K562 (cell line): Measurements from ENCODE around the gene PTPRM. TPM values are rescaled to one million over a fixed set of nuclear protein-coding genes. Genes with fewer than 3 reads are reported as not detected.

Experiments
- ATAC-seq: fragments of 200-7000 bp; cut with Tn5 transposase; 3 replicates; pipeline ENCODE4 v1.9.1; 2020; ENCODE audit warnings: moderate library complexity
- BruUV-seq: library from RNA; stranded (reverse); fragments of 400-500 nt; replicated peaks from 2 replicates; lab custom pipeline; 2021; lab: Mats Ljungman, UMichigan
- CTCF ChIA-PET: fragments of 300-600 bp; formaldehyde crosslinking; extraction: SDS; loops from one replicate; lab custom pipeline; 2021; ENCODE audit warnings: low intra/inter-chr PET ratio; lab: Yijun Ruan, JAX
- POLR2A ChIA-PET: fragments of 300-600, 350-650 bp; sonication (Branson Sonifier 250); formaldehyde crosslinking; extraction: SDS; loops from one replicate; lab custom pipeline; 2021; ENCODE audit warnings: antibody characterized with exemption, inconsistent platforms; lab: Yijun Ruan, JAX
- DNase-seq, 4 experiments: peaks; one replicate each; pipeline versions ENCODE4 v3.0.0 to v3.0.0-alpha.2; 2011 to 2018; ENCODE audit warnings: low spot score in 3 of 4, mixed read lengths in 3 of 4; ENCODE audit errors: extremely low read depth in 1 of 4
- FAIRE-seq: peaks from 2 replicates; lab custom pipeline; 2011; peaks lifted over from hg19 to GRCh38; lab: Jason Lieb, UNC
- H2AFZ ChIP-seq: 2 replicates; pipeline ENCODE4 v1.6.0; 2011; ENCODE audit warnings: low read depth, low read length, control low read depth, inconsistent platforms
- H3K27ac ChIP-seq: fragments of 200-600 bp; 3 replicates; pipeline ENCODE4 v1.8.0; 2011; ENCODE audit warnings: low read depth, mild to moderate bottlenecking, control low read depth, inconsistent platforms, low read length, moderate library complexity, mixed read lengths; ENCODE audit errors: extremely low read depth
- H3K27me3 ChIP-seq, 2 experiments: fragments of 300-600 bp in 1 of 2; 2 replicates in 1 of 2; 3 replicates in 1 of 2; pipeline versions ENCODE4 v1.6.0 to v1.8.0; 2011; ENCODE audit warnings: inconsistent platforms in 2 of 2, low read length in 2 of 2, mild to moderate bottlenecking in 1 of 2, mixed read lengths in 1 of 2, moderate library complexity in 1 of 2; ENCODE audit not compliant: control insufficient read depth in 2 of 2, insufficient read depth in 2 of 2
- H3K36me3 ChIP-seq: fragments of 300-600 bp; 3 replicates; pipeline ENCODE4 v1.8.0; 2011; ENCODE audit warnings: mild to moderate bottlenecking, low read length, inconsistent platforms; ENCODE audit not compliant: control insufficient read depth, insufficient read depth
- H3K4me1 ChIP-seq, 2 experiments: fragments of 200-600 bp in 1 of 2; replicated peaks in 1 of 2; 2 replicates in 1 of 2; 3 replicates in 1 of 2; pipeline versions ENCODE4 v1.5.1 to v1.8.0; 2011; ENCODE audit warnings: inconsistent platforms in 2 of 2, low read length in 2 of 2, mild to moderate bottlenecking in 1 of 2, mixed read lengths in 1 of 2, moderate library complexity in 1 of 2; ENCODE audit not compliant: control insufficient read depth in 2 of 2, insufficient read depth in 2 of 2
- H3K4me2 ChIP-seq: 2 replicates; pipeline ENCODE4 v1.6.1; 2011; ENCODE audit warnings: low read length, control low read depth, inconsistent platforms, mixed read lengths; ENCODE audit not compliant: insufficient read depth
- H3K4me3 ChIP-seq: fragments of 200-600 bp; sonication (generic), shearing (Covaris generic); 2 replicates; pipeline ENCODE4 v1.5.1; 2016; ENCODE audit warnings: control low read depth, inconsistent platforms
- H3K79me2 ChIP-seq: fragments of 200-600 bp; 3 replicates; pipeline ENCODE4 v1.8.0; 2011; ENCODE audit warnings: low read length, inconsistent platforms; ENCODE audit not compliant: control insufficient read depth, insufficient read depth
- H3K9ac ChIP-seq, 2 experiments: 2 replicates each; pipeline versions ENCODE4 v1.6.0 to v1.6.1; 2011; ENCODE audit warnings: low read depth in 2 of 2, low read length in 2 of 2, control low read depth in 1 of 2, inconsistent platforms in 1 of 2, mild to moderate bottlenecking in 1 of 2, mixed read lengths in 1 of 2; ENCODE audit not compliant: insufficient read depth in 1 of 2
- H3K9me1 ChIP-seq: one replicate; pipeline ENCODE4 v1.6.0; 2011; ENCODE audit warnings: inconsistent platforms, mild to moderate bottlenecking, low read length, moderate library complexity; ENCODE audit not compliant: control insufficient read depth, insufficient read depth
- H3K9me3 ChIP-seq: replicated peaks from 2 replicates; pipeline ENCODE4 v1.5.1; 2011; ENCODE audit warnings: low read depth, low read length, inconsistent platforms; ENCODE audit not compliant: control insufficient read depth, insufficient read depth
- H4K20me1 ChIP-seq: replicated peaks from 2 replicates; pipeline ENCODE4 v1.6.1; 2011; ENCODE audit warnings: low read length, inconsistent platforms, mixed read lengths; ENCODE audit not compliant: control insufficient read depth, insufficient read depth
- CC2D1A ChIP-seq: fragments of 450-650 bp; IDR thresholded peaks from 2 replicates; pipeline ENCODE4 v1.6.1; 2017; ENCODE audit warnings: mild to moderate bottlenecking
- CEBPB ChIP-seq: fragments of 450-650 bp; IDR thresholded peaks from 2 replicates; pipeline ENCODE4 v1.6.1; 2016; ENCODE audit warnings: missing genetic modification characterization, missing compliant biosample characterization
- CEBPZ ChIP-seq: fragments of 150-350 bp; IDR thresholded peaks from 2 replicates; pipeline ENCODE4 v1.6.1; 2014; ENCODE audit warnings: low read depth, mild to moderate bottlenecking, low read length, borderline replicate concordance
- GTF2E2 ChIP-seq: fragments of 200-800 bp; sonication (Bioruptor generic); IDR thresholded peaks from 2 replicates; pipeline ENCODE4 v1.6.1; 2016; ENCODE audit warnings: missing genetic modification characterization, missing compliant biosample characterization
- RAD21 ChIP-seq, 2 experiments: fragments of 250-450 bp in 1 of 2; fragments of 450-650 bp in 1 of 2; sonication (Bioruptor Pico) in 1 of 2; formaldehyde crosslinking in 1 of 2; IDR thresholded peaks in 1 of 2; conservative IDR thresholded peaks in 1 of 2; 2 replicates each; pipeline versions ENCODE4 v1.4.0 to v1.8.0; 2020 to 2022; ENCODE audit warnings: mild to moderate bottlenecking in 2 of 2, moderate library complexity in 1 of 2
- RFX7 ChIP-seq: fragments of 250-450 bp; sonication (Bioruptor Pico); IDR thresholded peaks from 2 replicates; pipeline ENCODE4 v1.5.1; 2021; ENCODE audit warnings: mild to moderate bottlenecking
- SMAD2 ChIP-seq: fragments of 150-350 bp; IDR thresholded peaks from 2 replicates; pipeline ENCODE4 v1.6.1; 2014; ENCODE audit warnings: low read depth, mild to moderate bottlenecking, low read length
- STAG1 ChIP-seq: sonication (generic); formaldehyde crosslinking; IDR thresholded peaks from 2 replicates; pipeline ENCODE4 v1.5.0; 2020; ENCODE audit warnings: missing genetic modification reagents, borderline replicate concordance
- ZC3H8 ChIP-seq: fragments of 450-650 bp; IDR thresholded peaks from 2 replicates; pipeline ENCODE4 v1.6.1; 2017
- ZFP36 ChIP-seq: fragments of 150-350 bp; IDR thresholded peaks from 2 replicates; pipeline ENCODE4 v1.6.1; 2018; ENCODE audit warnings: low read length, low read depth; ENCODE audit not compliant: partially characterized antibody
- ZNF347 ChIP-seq: fragments of 450-650 bp; formaldehyde crosslinking; IDR thresholded peaks from 2 replicates; pipeline ENCODE4 v1.4.0; 2020; ENCODE audit warnings: low read depth, mild to moderate bottlenecking, moderate library complexity
- ZNF583 ChIP-seq: fragments of 250-450 bp; sonication (Bioruptor Pico); IDR thresholded peaks from 2 replicates; pipeline ENCODE4 v1.4.0; 2020
- ZNF589 ChIP-seq: fragments of 200-800 bp; sonication (Bioruptor generic); IDR thresholded peaks from 2 replicates; pipeline ENCODE4 v1.6.1; 2016; ENCODE audit warnings: low read depth, missing genetic modification characterization, missing compliant biosample characterization
- ZNF740 ChIP-seq, 3 experiments: fragments of 200-800 bp in 1 of 3; sonication (Bioruptor generic) in 1 of 3; sonication (generic) in 1 of 3; formaldehyde crosslinking in 1 of 3; IDR thresholded peaks; 2 replicates each; pipeline versions ENCODE4 v1.6.1 to v1.8.0; 2016 to 2022; ENCODE audit warnings: mild to moderate bottlenecking in 2 of 3, missing compliant biosample characterization in 2 of 3, missing genetic modification characterization in 2 of 3, missing genetic modification reagents in 1 of 3
- WGBS: fragments of 100-300 bp; shearing (Covaris generic); methylation state at CpG from one replicate; pipeline ENCODE4 v1.1.6; 2016; ENCODE audit warnings: low coverage, mixed read lengths; ENCODE audit not compliant: insufficient coverage; ENCODE audit errors: missing lambda C conversion rate; 5-methylcytosine and 5-hydroxymethylcytosine counted together
- in situ Hi-C: fragments of 300-500 bp; cut with MboI; formaldehyde crosslinking; loops from 4 replicates; pipeline ENCODE4 v1.15.0; 2018; ENCODE audit warnings: inconsistent platforms, mixed read lengths
- intact Hi-C: fragments of 100-400 bp; cut with micrococcal nuclease; formaldehyde crosslinking; loops from 2 replicates; pipeline ENCODE4 v1.14.2; 2022
- polyA plus RNA-seq, 8 experiments: library from polyadenylated mRNA; depleted of rRNA in 4 of 8; stranded (reverse) in 5 of 8; unstranded in 3 of 8; fragments of >200 nt; fragmentation: Nextera tagmentation in 2 of 8; fragmentation: Illumina TruSeq in 1 of 8; extraction: Ambion mirVana in 2 of 8; extraction: Trizol in 1 of 8; gene quantifications; 2 replicates each; pipeline versions ENCODE4 v1.2.1 to v1.2.3, GENCODE V29; 2011 to 2014; ENCODE audit warnings: inconsistent platforms in 1 of 8, missing spikeins in 1 of 8
- total RNA-seq, 7 experiments: library from RNA; depleted of rRNA in 6 of 7; stranded (reverse); fragments of >200 nt in 6 of 7; fragmentation: Illumina TruSeq in 2 of 7; extraction: Trizol in 2 of 7; gene quantifications; 2 replicates each; pipeline versions ENCODE4 v1.2.1 to v1.2.3, GENCODE V29; 2011 to 2021; ENCODE audit warnings: low replicate concordance in 1 of 7
- TF ChIP-seq, protein P1 (sequence below), 2 experiments: IDR thresholded peaks; 2 replicates each; pipeline ENCODE4 v1.6.1; 2012; ENCODE audit warnings: improper control_type of control experiment in 2 of 2, low read depth in 2 of 2, low read length in 2 of 2, borderline replicate concordance in 1 of 2

PTPRM gene
- total and polyA plus RNA-seq, 9 of the 15 experiments (the other 6 are each of a cell fraction or from before 2014, with no cell fraction given): 0.03 to 0.16 (median 0.08) TPM; not detected in 3

GRCh38 chr18:7850446-7850845, 283.3 kb downstream of the PTPRM start (continued):
- no peak for TF ChIP-seq STAG1 (CRISPR knock-in tag)
- no peak for TF ChIP-seq ZNF347 (CRISPR knock-in tag)
- TF ChIP-seq ZNF589 (CRISPR knock-in tag): no peak
- no peak for TF ChIP-seq ZNF740 (CRISPR knock-in tag; IDR thresholded peaks at IDR 0.05)
- no peak for TF ChIP-seq ZNF740 (tag; IDR thresholded peaks at IDR 0.05)
- no peak for TF ChIP-seq CC2D1A

GRCh38 chr18:7855028-7855427, 287.9 kb downstream of the PTPRM start:
- Histone ChIP-seq H3K4me2 (no peak overlapping the region), H3K9me1 (no peaks in the 10 kb centered on the region), H3K27me3 (no peaks in the 10 kb centered on the region), H3K4me3 (no peak overlapping the region), H3K27ac (no peak overlapping the region), H3K9me3 (no peaks in the 10 kb centered on the region), H3K79me2 (no peaks in the 10 kb centered on the region), H2AFZ (no peak overlapping the region), H3K4me1 (no peaks in the 10 kb centered on the region), H3K36me3 (no peaks in the 10 kb centered on the region), H3K9ac (no peak overlapping the region), H4K20me1 (no peaks in the 10 kb centered on the region)
- in situ Hi-C loops: no loop called here
- POLR2A ChIA-PET: no interaction called here
- CTCF ChIA-PET: no interaction called here
- 0% methylated on average over 1 of the region's 1 CpG for WGBS
- intact Hi-C loops: no loop called here
- ATAC-seq: no peak
- no peak for FAIRE-seq
- BruUV-seq: no TSS peak
- no peak for DNase-seq
- no peak for TF ChIP-seq CEBPB
- no peak for TF ChIP-seq ZFP36
- no peak for TF ChIP-seq SMAD2
- no peak for TF ChIP-seq CEBPZ
- no peak for TF ChIP-seq ZNF583 (CRISPR knock-in tag)
- TF ChIP-seq GTF2E2: no peak
- no peak for TF ChIP-seq RFX7 (CRISPR knock-in tag)
- TF ChIP-seq ZC3H8: no peak
- TF ChIP-seq RAD21 (CRISPR knock-in tag; conservative IDR thresholded peaks at IDR 0.05 in 1 of 2, IDR thresholded peaks at IDR 0.05 in 1 of 2): no peak
- TF ChIP-seq, protein P1, sequence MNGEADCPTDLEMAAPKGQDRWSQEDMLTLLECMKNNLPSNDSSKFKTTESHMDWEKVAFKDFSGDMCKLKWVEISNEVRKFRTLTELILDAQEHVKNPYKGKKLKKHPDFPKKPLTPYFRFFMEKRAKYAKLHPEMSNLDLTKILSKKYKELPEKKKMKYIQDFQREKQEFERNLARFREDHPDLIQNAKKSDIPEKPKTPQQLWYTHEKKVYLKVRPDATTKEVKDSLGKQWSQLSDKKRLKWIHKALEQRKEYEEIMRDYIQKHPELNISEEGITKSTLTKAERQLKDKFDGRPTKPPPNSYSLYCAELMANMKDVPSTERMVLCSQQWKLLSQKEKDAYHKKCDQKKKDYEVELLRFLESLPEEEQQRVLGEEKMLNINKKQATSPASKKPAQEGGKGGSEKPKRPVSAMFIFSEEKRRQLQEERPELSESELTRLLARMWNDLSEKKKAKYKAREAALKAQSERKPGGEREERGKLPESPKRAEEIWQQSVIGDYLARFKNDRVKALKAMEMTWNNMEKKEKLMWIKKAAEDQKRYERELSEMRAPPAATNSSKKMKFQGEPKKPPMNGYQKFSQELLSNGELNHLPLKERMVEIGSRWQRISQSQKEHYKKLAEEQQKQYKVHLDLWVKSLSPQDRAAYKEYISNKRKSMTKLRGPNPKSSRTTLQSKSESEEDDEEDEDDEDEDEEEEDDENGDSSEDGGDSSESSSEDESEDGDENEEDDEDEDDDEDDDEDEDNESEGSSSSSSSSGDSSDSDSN (IDR thresholded peaks at IDR 0.05; ENCODE audit: borderline replicate concordance in 1 of 2, low read depth in 2 of 2, low read length in 2 of 2): no peak
